Mucosa of stomach (tissue), 1 donor: ENCODE measurements around the gene ACER3.
"Not testable (repeated sequence)": the region's sequence is repeated elsewhere in the genome, so short reads cannot be mapped to it uniquely, and the experiment has no call there.

Source experiments
- H3K27me3 ChIP-seq: one replicate; pipeline ENCODE4 v1.7.0; 2013; ENCODE audit warnings: mild to moderate bottlenecking, low read length; ENCODE audit not compliant: control insufficient read depth, insufficient read depth
- H3K36me3 ChIP-seq: one replicate; pipeline ENCODE4 v1.7.0; 2013; ENCODE audit warnings: low read length; ENCODE audit not compliant: control insufficient read depth, insufficient read depth
- H3K4me1 ChIP-seq: one replicate; pipeline ENCODE4 v1.7.0; 2013; ENCODE audit warnings: mild to moderate bottlenecking, low read length; ENCODE audit not compliant: control insufficient read depth, insufficient read depth
- H3K4me3 ChIP-seq: one replicate; pipeline ENCODE4 v1.7.0; 2013; ENCODE audit warnings: low read length
- H3K9ac ChIP-seq: one replicate; pipeline ENCODE4 v1.7.0; 2013; ENCODE audit warnings: mild to moderate bottlenecking, low read length, moderate library complexity
- H3K9me3 ChIP-seq: one replicate; pipeline ENCODE4 v1.7.0; 2013; ENCODE audit warnings: mild to moderate bottlenecking, low read length, moderate library complexity; ENCODE audit not compliant: control insufficient read depth
- donor health status: Pancreatic carcinoma.

The ACER3 gene

DNA sequence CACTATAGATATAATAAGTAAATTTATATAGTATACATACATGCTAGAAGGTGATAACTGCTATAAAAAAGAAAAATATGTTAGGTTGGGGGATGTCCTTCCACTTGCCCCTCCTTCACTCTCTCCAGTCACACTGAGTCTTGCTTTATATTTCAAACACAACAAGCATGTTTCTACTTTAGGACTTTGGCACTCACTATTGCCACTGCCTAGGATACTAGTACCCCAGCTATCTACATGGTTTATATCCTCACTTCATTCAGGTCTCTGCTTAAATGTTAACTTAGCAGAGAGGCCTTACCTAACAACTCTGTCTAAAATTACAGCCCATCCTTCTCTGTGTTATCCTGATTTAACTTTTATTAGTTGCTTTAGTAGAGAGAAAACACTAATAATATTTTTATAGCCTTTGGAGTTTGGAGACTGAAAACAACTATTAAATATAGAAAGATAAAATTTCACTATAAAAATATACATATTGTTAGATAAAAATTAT, 134.4 kb downstream of the ACER3 start:
- H3K4me1 ChIP-seq = peaks cover 12% of the 10 kb centered on the region
- H3K9ac ChIP-seq = no peak overlapping the region
- no peaks in the 10 kb centered on the region for H3K9me3 ChIP-seq
- H3K4me3 ChIP-seq = no peak overlapping the region
- H3K36me3 ChIP-seq = no peaks in the 10 kb centered on the region
- no peaks in the 10 kb centered on the region for H3K27me3 ChIP-seq

DNA sequence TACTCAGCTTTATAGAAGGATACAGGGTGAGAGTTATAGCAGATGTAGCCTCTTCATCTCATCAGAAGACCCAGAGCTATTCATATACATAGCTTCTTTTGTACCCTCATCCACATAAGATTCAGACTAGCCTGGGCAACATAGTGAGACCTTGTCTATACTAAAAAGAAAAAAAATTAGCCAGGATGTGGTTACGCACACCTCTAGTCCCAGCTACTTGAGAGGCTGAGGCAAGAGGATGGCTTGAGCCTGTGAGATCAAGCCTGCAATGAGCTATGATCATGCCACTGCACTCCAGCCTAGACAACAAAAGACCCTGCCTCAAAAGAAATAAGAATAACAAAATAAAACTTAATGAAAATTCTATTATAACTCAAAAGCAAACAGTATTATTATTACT, 136.8 kb downstream of the ACER3 start:
- Histone ChIP-seq H3K9ac (no peak overlapping the region), H3K27me3 (no peaks in the 10 kb centered on the region), H3K4me1 (peaks cover 10% of the 10 kb centered on the region), H3K9me3 (no peaks in the 10 kb centered on the region), H3K4me3 (no peak overlapping the region), H3K36me3 (no peaks in the 10 kb centered on the region)

DNA sequence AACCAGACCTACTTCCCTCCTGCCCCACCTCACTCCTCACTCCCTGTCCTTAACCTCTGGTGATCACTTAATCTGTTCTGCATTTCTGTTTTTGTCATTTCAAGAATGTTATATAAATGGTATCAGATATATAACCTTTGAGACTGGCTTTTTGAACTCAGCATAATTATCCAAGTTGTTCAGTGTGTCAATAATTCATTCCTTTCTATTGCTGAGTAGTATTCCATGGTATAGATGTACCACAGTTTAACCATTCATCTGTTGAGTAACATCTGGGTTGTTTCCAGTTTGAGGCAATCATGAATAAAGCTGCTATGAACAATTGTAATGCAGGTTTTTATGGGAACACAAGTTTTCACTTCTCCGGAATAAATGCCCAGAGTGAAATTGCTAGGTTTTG, 138.9 kb downstream of the ACER3 start:
- Histone ChIP-seq H3K9me3 (no peaks in the 10 kb centered on the region), H3K36me3 (no peaks in the 10 kb centered on the region), H3K4me3 (no peak overlapping the region), H3K4me1 (no peaks in the 10 kb centered on the region), H3K9ac (no peak overlapping the region), H3K27me3 (no peaks in the 10 kb centered on the region)

DNA sequence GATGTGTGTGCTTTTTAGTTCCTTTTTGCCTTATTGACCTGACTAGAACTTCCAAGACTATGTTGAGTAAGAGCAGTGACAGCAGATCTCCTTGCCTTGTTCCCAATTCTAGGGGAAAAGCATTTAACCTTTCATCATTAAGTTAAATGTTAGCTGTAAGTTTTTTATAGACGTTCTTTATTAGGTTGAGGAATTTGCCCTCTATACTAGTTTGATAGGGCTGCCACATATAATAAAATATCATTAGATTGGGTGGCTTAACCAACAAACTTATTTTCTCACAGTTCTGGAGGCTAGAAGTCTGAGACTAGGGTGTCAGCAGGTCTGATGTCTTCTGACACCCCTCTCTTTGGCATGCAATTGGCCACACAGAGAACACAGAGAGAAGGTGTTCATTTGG, 140.9 kb downstream of the ACER3 start:
- Histone ChIP-seq H3K4me1 (no peaks in the 10 kb centered on the region), H3K4me3 (no peak overlapping the region), H3K27me3 (no peaks in the 10 kb centered on the region), H3K9ac (no peak overlapping the region), H3K36me3 (no peaks in the 10 kb centered on the region), H3K9me3 (no peaks in the 10 kb centered on the region)

GRCh38 chr11:77002776-77003175, 142.1 kb downstream of the ACER3 start:
- no peaks in the 10 kb centered on the region for H3K36me3 ChIP-seq
- H3K9me3 ChIP-seq = no peaks in the 10 kb centered on the region
- H3K27me3 ChIP-seq = no peaks in the 10 kb centered on the region
- H3K4me1 ChIP-seq = no peaks in the 10 kb centered on the region
- no peak overlapping the region for H3K4me3 ChIP-seq
- H3K9ac ChIP-seq = no peak overlapping the region

GRCh38 chr11:77003963-77004362, 143.2 kb downstream of the ACER3 start:
- Histone ChIP-seq H3K27me3 (no peaks in the 10 kb centered on the region), H3K9ac (no peak overlapping the region), H3K36me3 (no peaks in the 10 kb centered on the region), H3K4me1 (no peaks in the 10 kb centered on the region), H3K9me3 (no peaks in the 10 kb centered on the region), H3K4me3 (no peak overlapping the region)

DNA sequence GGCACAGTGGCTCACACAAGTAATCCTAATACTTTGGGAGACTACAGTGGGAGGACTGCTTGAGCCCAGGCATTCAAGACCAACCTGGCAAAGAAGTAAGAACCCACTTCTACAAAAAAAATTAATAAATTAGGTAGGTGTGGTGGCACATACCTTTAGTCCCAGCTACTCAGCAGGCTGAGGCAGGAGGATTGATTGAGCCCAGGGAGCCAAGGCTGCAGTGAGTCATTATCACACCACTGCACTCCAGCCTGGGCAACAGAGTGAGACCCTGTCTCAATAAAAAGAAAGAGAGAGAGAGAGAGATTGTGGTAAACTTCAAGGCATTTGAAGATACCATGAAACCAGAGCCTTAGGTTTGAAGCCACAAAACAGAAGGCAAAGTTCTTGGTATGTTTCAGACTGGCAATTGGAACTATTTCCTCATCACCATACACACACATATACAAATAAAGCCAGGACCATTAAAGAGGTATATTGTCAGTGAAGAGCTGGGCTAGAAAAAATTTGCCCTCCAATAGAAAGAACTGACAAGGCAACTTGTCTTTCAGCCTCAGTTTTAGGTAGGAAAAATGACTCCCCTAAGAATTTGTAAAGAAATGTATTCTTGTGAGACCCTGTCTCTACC, 148.9 kb downstream of the ACER3 start:
- Histone ChIP-seq H3K27me3 (no peaks in the 10 kb centered on the region), H3K9ac (no peak overlapping the region), H3K4me1 (peaks cover 3% of the 10 kb centered on the region), H3K36me3 (no peaks in the 10 kb centered on the region), H3K9me3 (no peaks in the 10 kb centered on the region), H3K4me3 (no peak overlapping the region)

- Histone ChIP-seq H3K27me3 (no peaks in the 10 kb centered on the region), H3K9ac (no peak overlapping the region), H3K4me1 (peaks cover 13% of the 10 kb centered on the region), H3K9me3 (no peaks in the 10 kb centered on the region), H3K4me3 (no peak overlapping the region), H3K36me3 (no peaks in the 10 kb centered on the region)
These were observed 154.0 kb downstream of the ACER3 start for GRCh38 chr11:77014669-77015068.

DNA sequence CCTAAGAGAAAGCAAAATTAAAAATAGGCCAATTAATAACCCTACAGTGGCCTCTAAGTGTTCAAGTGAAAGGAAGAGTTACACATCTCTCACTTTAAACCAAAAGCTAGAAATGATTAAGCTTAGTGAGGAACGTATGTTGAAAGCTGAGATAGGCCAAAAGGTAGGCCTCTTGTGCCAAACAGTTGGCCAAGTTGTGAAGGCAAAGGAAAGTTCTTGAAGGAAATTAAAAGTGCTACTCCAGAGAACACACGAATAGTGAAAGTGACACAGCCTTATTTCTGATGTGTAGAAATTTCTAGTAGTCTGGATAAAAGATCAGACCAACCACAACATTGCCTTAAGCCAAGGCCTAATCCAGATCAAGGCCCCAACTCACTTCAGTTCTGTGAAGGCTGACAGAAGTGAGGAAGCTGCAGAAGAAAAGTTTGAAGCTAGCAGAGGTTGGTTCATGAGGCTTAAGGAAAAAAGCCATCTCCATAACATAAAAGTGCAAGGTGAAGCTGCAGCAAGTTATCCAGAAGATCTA, 157.7 kb downstream of the ACER3 start:
- peaks cover 46% of the 10 kb centered on the region for H3K4me1 ChIP-seq
- H3K4me3 ChIP-seq, H3K9me3 ChIP-seq, H3K27me3 ChIP-seq, H3K9ac ChIP-seq, H3K36me3 ChIP-seq: not testable (repeated sequence)

DNA sequence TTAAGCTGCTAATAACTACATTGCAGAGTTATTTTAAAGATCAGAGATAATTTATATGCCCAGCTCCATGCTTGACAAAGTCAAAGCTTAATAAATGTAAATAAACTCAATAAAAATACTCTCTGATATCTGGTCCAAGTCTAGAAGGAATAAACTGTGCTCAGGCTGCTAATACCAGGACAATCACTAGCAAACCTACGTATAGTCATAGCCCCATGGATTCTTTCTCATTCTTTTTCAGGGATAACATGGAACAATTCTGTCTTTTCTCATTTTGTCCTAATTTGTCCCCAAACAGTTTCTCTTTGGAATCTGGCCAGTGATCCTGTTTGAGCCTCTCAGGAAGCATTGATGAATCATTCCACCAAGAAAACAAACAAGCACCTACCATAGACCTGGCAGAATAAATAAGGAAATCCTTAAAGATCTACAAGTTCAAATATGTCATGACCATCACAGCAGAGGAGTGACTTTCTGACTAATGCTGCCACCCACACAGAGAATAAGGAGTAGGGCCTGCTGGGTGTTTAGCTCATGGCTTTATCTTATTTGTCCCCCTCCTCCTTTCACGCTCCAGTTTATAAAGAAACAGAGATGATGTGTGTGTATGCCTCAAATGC, 159.4 kb downstream of the ACER3 start:
- Histone ChIP-seq H3K27me3 (no peaks in the 10 kb centered on the region), H3K4me1 (peaks cover 41% of the 10 kb centered on the region), H3K9me3 (no peaks in the 10 kb centered on the region), H3K36me3 (no peaks in the 10 kb centered on the region), H3K4me3 (no peak overlapping the region), H3K9ac (no peak overlapping the region)

DNA sequence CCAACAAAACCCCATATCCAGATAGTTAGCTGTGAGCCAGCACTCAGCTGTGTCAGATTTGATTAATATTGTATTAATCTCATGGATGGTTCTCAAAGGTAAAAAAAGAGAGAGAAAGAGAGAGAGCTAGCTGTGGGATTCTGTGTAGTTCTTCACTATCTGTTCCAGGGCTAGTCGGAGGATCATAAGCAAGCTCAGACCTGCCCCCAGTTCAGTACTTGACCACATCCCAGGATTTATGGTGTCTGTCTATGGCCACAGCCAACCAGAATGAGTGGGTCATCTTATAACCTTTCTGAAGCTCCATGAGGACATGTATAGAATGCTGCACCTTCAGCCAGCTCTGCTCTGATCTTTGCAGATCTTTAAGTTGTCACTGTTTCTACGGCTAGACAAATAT, 160.0 kb downstream of the ACER3 start:
- H3K36me3 ChIP-seq = no peaks in the 10 kb centered on the region
- H3K9me3 ChIP-seq = no peaks in the 10 kb centered on the region
- H3K4me3 ChIP-seq = no peak overlapping the region
- H3K27me3 ChIP-seq = no peaks in the 10 kb centered on the region
- H3K9ac ChIP-seq = no peak overlapping the region
- H3K4me1 ChIP-seq = peaks cover 42% of the 10 kb centered on the region

DNA sequence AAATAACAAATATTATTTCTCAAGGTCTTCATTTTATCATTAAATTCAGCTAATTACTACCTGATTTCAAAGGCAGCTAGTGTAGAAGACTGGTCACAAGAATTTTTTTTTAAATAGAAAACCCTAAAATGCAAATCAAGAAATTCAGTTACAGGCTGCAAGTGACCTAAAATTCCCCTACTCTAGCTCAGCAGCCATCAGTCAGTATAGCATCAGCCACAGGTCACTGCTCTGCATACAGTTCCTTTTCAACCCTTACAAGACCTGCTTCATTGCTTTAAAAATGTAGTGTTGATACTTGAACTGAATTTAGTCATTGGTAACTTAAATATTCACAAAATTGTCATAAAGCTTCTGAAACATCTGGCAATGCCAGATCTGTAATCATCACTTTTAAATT, 164.0 kb downstream of the ACER3 start:
- Histone ChIP-seq H3K9me3 (no peaks in the 10 kb centered on the region), H3K36me3 (no peaks in the 10 kb centered on the region), H3K27me3 (no peaks in the 10 kb centered on the region), H3K4me1 (peaks cover 65% of the 10 kb centered on the region), H3K4me3 (no peak overlapping the region), H3K9ac (no peak overlapping the region)
